SU-DHL-6 (cell line): ENCODE measurements around the gene MYBPH.

Experiments used
- H2AFZ ChIP-seq: fragments of 200-600 bp; sonication (generic); 2 replicates; pipeline ENCODE4 v1.6.1; 2014; ENCODE audit warnings: low read depth, mild to moderate bottlenecking, moderate library complexity, mixed read lengths, antibody characterized with exemption, low read length; ENCODE audit not compliant: severe bottlenecking
- H3F3A ChIP-seq: fragments of 200-600 bp; shearing (Covaris generic); 2 replicates; pipeline ENCODE4 v1.6.0; 2016; ENCODE audit warnings: antibody characterized with exemption, mild to moderate bottlenecking; ENCODE audit not compliant: insufficient read depth
- H3K27ac ChIP-seq: fragments of 200-600 bp; sonication (generic); 2 replicates; pipeline ENCODE4 v1.5.1; 2016; ENCODE audit warnings: low read depth, mild to moderate bottlenecking, low read length, moderate library complexity, mixed read lengths
- H3K27me3 ChIP-seq: fragments of 200-600 bp; sonication (generic), shearing (Covaris generic); 2 replicates; pipeline ENCODE4 v1.6.0; 2014; ENCODE audit warnings: mild to moderate bottlenecking, low read length
- H3K36me3 ChIP-seq: fragments of 200-600 bp; sonication (generic); 2 replicates; pipeline ENCODE4 v1.6.1; 2014; ENCODE audit warnings: mild to moderate bottlenecking, low read length, mixed read lengths
- H3K4me2 ChIP-seq: fragments of 300-600, 200-600 bp; shearing (Covaris generic), sonication (generic); 2 replicates; pipeline ENCODE4 v1.6.0; 2014; ENCODE audit warnings: low read length, low read depth, mild to moderate bottlenecking; ENCODE audit not compliant: poor library complexity, severe bottlenecking
- H3K4me3 ChIP-seq: fragments of 200-600 bp; sonication (generic); 2 replicates; pipeline ENCODE4 v1.5.1; 2014; ENCODE audit warnings: antibody characterized with exemption, low read length, mild to moderate bottlenecking, mixed read lengths; ENCODE audit not compliant: insufficient read depth, poor library complexity, severe bottlenecking
- H3K79me2 ChIP-seq: fragments of 200-600 bp; sonication (generic); 2 replicates; pipeline ENCODE4 v1.6.1; 2014; ENCODE audit warnings: mild to moderate bottlenecking, low read length, moderate library complexity; ENCODE audit not compliant: insufficient read depth
- H3K9ac ChIP-seq: fragments of 200-600 bp; sonication (generic); 2 replicates; pipeline ENCODE4 v1.7.0; 2014; ENCODE audit warnings: mild to moderate bottlenecking, low read length
- H3K9me2 ChIP-seq: fragments of 200-600 bp; sonication (generic); replicated peaks from 2 replicates; pipeline ENCODE4 v1.6.1; 2014; ENCODE audit warnings: low read length; ENCODE audit not compliant: insufficient read depth
- H3K9me3 ChIP-seq: fragments of 200-600 bp; sonication (generic); 2 replicates; pipeline ENCODE4 v1.6.1; 2014; ENCODE audit warnings: low read length, mixed read lengths; ENCODE audit not compliant: insufficient read depth
- H4K20me1 ChIP-seq: fragments of 200-600 bp; sonication (generic); 2 replicates; pipeline ENCODE4 v1.6.1; 2014; ENCODE audit warnings: low read depth, mild to moderate bottlenecking, antibody characterized with exemption, low read length, moderate library complexity, mixed read lengths
- EZH2phosphoT487 ChIP-seq: fragments of 200-600 bp; sonication (generic), shearing (Covaris generic); conservative IDR thresholded peaks from 2 replicates; pipeline ENCODE4 v1.6.1; 2018; ENCODE audit warnings: mild to moderate bottlenecking, antibody characterized with exemption, low read length, moderate library complexity, mixed read lengths
- TF ChIP-seq, protein P1 (sequence below): fragments of 200-600 bp; sonication (generic); IDR thresholded peaks from one replicate; pipeline ENCODE4 v1.5.1; 2017; ENCODE audit warnings: antibody characterized with exemption, mild to moderate bottlenecking, low read length, moderate library complexity; ENCODE audit not compliant: insufficient read depth, poor library complexity, severe bottlenecking

MYBPH gene

DNA sequence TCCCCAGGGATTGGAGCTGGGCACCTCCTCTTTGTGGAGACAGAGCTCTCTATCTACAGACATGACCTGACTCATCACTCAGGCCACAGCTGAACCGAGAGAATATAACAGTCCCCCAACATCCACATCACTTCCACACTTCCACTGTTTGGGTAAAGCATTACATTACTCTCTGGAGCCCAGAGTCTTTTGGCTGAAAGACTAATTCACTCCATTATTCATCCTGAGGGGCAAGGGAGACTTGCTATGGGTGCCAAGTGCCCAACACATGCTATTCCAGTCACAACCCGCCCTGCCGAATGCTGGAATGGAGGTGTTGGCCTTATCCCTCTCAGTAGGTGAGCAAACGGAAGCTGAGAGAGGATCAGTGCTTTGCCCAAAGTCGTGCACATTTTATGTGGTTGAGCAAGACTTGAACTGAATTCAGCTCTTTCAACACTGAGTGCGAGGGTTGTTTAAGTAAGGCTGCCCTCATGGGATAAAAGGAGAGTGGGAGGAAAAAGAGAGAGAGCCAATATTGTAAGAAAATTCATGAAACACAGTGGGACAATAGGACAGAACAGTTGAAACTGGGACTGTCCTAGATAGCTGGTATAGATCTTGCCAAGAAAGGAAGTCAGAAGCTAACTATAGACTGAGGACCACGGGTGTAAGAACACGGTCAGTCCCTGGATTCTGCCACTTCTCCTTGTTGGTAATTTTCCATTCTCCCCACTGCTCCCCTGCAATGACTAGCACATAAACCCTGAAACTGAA lies 24.4 kb upstream of the MYBPH start:
- Histone ChIP-seq H3K36me3 (no peaks in the 10 kb centered on the region), H3K27me3 (no peaks in the 10 kb centered on the region), H3K4me3 (no peak overlapping the region), H2AFZ (no peak overlapping the region), H4K20me1 (no peaks in the 10 kb centered on the region), H3K27ac (no peak overlapping the region), H3K9me2 (no peaks in the 10 kb centered on the region), H3K4me2 (no peak overlapping the region), H3F3A (no peaks in the 10 kb centered on the region), H3K79me2 (no peaks in the 10 kb centered on the region), H3K9ac (no peak overlapping the region), H3K9me3 (no peaks in the 10 kb centered on the region)
- TF ChIP-seq EZH2phosphoT487 = no peak

DNA sequence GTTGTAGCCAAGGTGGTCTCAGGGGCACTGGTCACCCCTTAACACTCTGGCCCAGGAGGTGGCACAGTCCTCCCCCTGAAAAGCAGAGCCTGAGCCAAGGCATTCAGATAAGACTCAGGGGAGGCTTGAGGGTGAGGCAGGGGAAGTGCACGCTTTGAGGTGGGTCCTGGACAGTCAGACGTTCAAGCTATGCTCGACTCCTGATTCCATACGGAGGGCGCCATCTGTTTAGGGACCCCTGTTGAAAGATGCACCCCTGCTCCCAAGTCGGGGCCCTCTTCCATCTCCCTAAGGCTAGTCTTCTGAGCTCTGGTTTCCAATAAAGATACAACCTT lies 23.8 kb upstream of the MYBPH start:
- Histone ChIP-seq H2AFZ (no peak overlapping the region), H3K9me3 (no peaks in the 10 kb centered on the region), H3K79me2 (no peaks in the 10 kb centered on the region), H3K36me3 (no peaks in the 10 kb centered on the region), H3K4me3 (no peak overlapping the region), H3K9me2 (no peaks in the 10 kb centered on the region), H3K27ac (no peak overlapping the region), H3K9ac (no peak overlapping the region), H3K4me2 (no peak overlapping the region), H3F3A (no peaks in the 10 kb centered on the region), H3K27me3 (no peaks in the 10 kb centered on the region), H4K20me1 (no peaks in the 10 kb centered on the region)
- TF ChIP-seq, protein P1, sequence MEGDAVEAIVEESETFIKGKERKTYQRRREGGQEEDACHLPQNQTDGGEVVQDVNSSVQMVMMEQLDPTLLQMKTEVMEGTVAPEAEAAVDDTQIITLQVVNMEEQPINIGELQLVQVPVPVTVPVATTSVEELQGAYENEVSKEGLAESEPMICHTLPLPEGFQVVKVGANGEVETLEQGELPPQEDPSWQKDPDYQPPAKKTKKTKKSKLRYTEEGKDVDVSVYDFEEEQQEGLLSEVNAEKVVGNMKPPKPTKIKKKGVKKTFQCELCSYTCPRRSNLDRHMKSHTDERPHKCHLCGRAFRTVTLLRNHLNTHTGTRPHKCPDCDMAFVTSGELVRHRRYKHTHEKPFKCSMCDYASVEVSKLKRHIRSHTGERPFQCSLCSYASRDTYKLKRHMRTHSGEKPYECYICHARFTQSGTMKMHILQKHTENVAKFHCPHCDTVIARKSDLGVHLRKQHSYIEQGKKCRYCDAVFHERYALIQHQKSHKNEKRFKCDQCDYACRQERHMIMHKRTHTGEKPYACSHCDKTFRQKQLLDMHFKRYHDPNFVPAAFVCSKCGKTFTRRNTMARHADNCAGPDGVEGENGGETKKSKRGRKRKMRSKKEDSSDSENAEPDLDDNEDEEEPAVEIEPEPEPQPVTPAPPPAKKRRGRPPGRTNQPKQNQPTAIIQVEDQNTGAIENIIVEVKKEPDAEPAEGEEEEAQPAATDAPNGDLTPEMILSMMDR = no peak
- no peak for TF ChIP-seq EZH2phosphoT487

DNA sequence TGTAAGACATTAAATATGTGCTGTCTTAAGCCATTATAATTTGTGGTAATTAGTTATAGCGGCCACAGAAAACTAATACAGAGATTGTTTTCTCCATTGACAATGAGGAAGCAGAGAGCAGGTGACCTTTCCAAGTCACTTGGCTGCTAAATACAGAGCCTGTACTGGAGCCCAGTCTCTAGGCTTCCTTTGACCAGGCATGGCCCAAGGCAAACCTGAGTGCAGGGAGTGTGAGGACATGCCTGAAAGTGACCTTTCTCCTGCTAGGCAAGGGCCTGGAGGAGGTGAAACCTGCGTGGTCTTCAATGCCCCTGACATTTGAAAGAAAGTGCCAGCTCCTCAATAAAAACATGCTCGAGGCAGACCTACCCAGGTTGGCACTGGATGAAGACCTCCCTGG lies 23.4 kb upstream of the MYBPH start:
- H3K36me3 ChIP-seq = no peaks in the 10 kb centered on the region
- no peak overlapping the region for H3K4me3 ChIP-seq
- no peak overlapping the region for H3K27ac ChIP-seq
- no peaks in the 10 kb centered on the region for H4K20me1 ChIP-seq
- H3F3A ChIP-seq = no peaks in the 10 kb centered on the region
- TF ChIP-seq, protein P1 = no peak
- TF ChIP-seq EZH2phosphoT487 = no peak
- no peaks in the 10 kb centered on the region for H3K9me3 ChIP-seq
- H2AFZ ChIP-seq = no peak overlapping the region
- H3K9me2 ChIP-seq = no peaks in the 10 kb centered on the region
- H3K4me2 ChIP-seq = no peak overlapping the region
- H3K27me3 ChIP-seq = no peaks in the 10 kb centered on the region
- H3K79me2 ChIP-seq = no peaks in the 10 kb centered on the region
- no peak overlapping the region for H3K9ac ChIP-seq

DNA sequence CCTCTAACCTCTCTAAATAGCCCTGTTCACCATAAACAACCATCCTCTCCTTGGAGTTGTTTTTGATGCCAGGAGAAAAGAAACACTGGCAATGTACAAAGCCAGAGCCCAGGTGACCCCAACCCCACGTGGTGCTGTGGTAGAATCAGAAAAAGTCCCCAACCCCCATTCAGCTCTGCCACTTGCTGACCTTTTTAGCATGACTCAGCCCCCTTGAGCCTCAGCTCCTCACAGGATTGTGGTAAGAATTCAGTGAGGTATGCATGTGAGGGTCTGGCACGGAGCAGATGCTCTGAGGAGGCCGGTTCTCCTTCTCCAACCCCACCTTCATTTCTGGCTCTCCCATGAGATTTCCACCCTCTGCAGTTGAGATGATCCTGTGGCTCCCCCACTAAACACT lies 22.0 kb upstream of the MYBPH start:
- Histone ChIP-seq H3K36me3 (no peaks in the 10 kb centered on the region), H4K20me1 (no peaks in the 10 kb centered on the region), H3K4me3 (no peak overlapping the region), H3K4me2 (no peak overlapping the region), H3K27me3 (no peaks in the 10 kb centered on the region), H2AFZ (no peak overlapping the region), H3K9ac (no peak overlapping the region), H3K9me2 (no peaks in the 10 kb centered on the region), H3K27ac (no peak overlapping the region), H3F3A (no peaks in the 10 kb centered on the region), H3K79me2 (no peaks in the 10 kb centered on the region), H3K9me3 (no peaks in the 10 kb centered on the region)
- no peak for TF ChIP-seq EZH2phosphoT487
- TF ChIP-seq, protein P1 = no peak
